ENCODE results near the gene CPB1.

GRCh38 chr3:148823026-148823425, 4.6 kb upstream of the CPB1 start:
- TF ChIP-seq CTCF (IDR thresholded peaks at IDR 0.05; ENCODE audit: low read length) (no peak), EZH2 (IDR thresholded peaks at IDR 0.05; ENCODE audit: borderline replicate concordance, low read length) (no peak)
